OCI-LY7 (cell line): ENCODE results near the gene AATK. TPM values are rescaled to one million over a fixed set of nuclear protein-coding genes. Genes with fewer than 3 reads are reported as not detected.

Experiments
- BruUV-seq: library from RNA; stranded (reverse); fragments of 400-500 nt; replicated peaks from 2 replicates; lab custom pipeline; 2021; lab: Mats Ljungman, UMichigan
- CTCF ChIA-PET: fragments of 300-600 bp; sonication (Branson Sonifier 250); formaldehyde crosslinking; loops from one replicate; lab custom pipeline; 2022; ENCODE audit warnings: antibody characterized with exemption; ENCODE audit not compliant: unreplicated experiment; lab: Charles Lee
- POLR2A ChIA-PET: fragments of 300-600 bp; sonication (Branson Sonifier 250); formaldehyde crosslinking; loops from one replicate; lab custom pipeline; 2022; ENCODE audit warnings: antibody characterized with exemption; lab: Charles Lee
- DNase-seq: peaks from one replicate; pipeline ENCODE4 v3.0.0-alpha.2; 2015; ENCODE audit warnings: low spot score
- H2AFZ ChIP-seq: fragments of 200-600 bp; sonication (generic), shearing (Covaris generic); 2 replicates; pipeline ENCODE4 v1.6.1; 2014; ENCODE audit warnings: mild to moderate bottlenecking, antibody characterized with exemption, low read length, moderate library complexity
- H3K27ac ChIP-seq: fragments of 200-600 bp; sonication (generic); 2 replicates; pipeline ENCODE4 v1.5.1; 2014; ENCODE audit warnings: mixed run types, low read depth, mild to moderate bottlenecking, moderate library complexity, low read length, inconsistent platforms; ENCODE audit not compliant: poor library complexity, severe bottlenecking
- H3K36me3 ChIP-seq: fragments of 200-600 bp; sonication (generic); 2 replicates; pipeline ENCODE4 v1.6.1; 2014; ENCODE audit warnings: mild to moderate bottlenecking, antibody characterized with exemption, low read length, moderate library complexity, mixed read lengths; ENCODE audit not compliant: insufficient read depth
- H3K4me1 ChIP-seq: fragments of 200-600 bp; sonication (generic); 2 replicates; pipeline ENCODE4 v1.5.1; 2014; ENCODE audit warnings: mild to moderate bottlenecking, low read length; ENCODE audit not compliant: insufficient read depth, poor library complexity, severe bottlenecking
- H3K4me2 ChIP-seq: fragments of 200-600 bp; sonication (generic); 2 replicates; pipeline ENCODE4 v1.6.1; 2014; ENCODE audit warnings: mild to moderate bottlenecking, low read length
- H3K4me3 ChIP-seq: fragments of 200-600 bp; sonication (generic); 2 replicates; pipeline ENCODE4 v1.5.1; 2014; ENCODE audit warnings: mild to moderate bottlenecking, low read depth, low read length; ENCODE audit not compliant: poor library complexity, severe bottlenecking
- H3K79me2 ChIP-seq: fragments of 200-600 bp; sonication (generic); 2 replicates; pipeline ENCODE4 v1.6.1; 2016; ENCODE audit warnings: low read depth, mild to moderate bottlenecking, low read length, moderate library complexity, mixed read lengths; ENCODE audit not compliant: insufficient read depth
- H3K9me2 ChIP-seq: fragments of 200-600 bp; sonication (generic); 2 replicates; pipeline ENCODE4 v1.6.1; 2016; ENCODE audit warnings: mild to moderate bottlenecking, low read length, mixed read lengths; ENCODE audit not compliant: insufficient read depth
- H3K9me3 ChIP-seq: fragments of 200-600 bp; sonication (generic); 2 replicates; pipeline ENCODE4 v1.6.1; 2014; ENCODE audit warnings: mild to moderate bottlenecking, mixed run types, low read length, mixed read lengths
- H4K20me1 ChIP-seq: fragments of 200-600 bp; sonication (generic); 2 replicates; pipeline ENCODE4 v1.6.1; 2014; ENCODE audit warnings: mild to moderate bottlenecking, antibody characterized with exemption, low read length, moderate library complexity, mixed read lengths; ENCODE audit not compliant: insufficient read depth
- EZH2phosphoT487 ChIP-seq: fragments of 200-600 bp; sonication (generic); IDR thresholded peaks from 2 replicates; pipeline ENCODE4 v1.6.1; 2018; ENCODE audit warnings: low read depth, borderline replicate concordance, mild to moderate bottlenecking, mixed run types, antibody characterized with exemption, low read length, moderate library complexity, mixed read lengths
- intact Hi-C: fragments of 100-400 bp; cut with micrococcal nuclease; formaldehyde crosslinking; loops from one replicate; pipeline ENCODE4 v1.10.0; 2022; ENCODE audit not compliant: unreplicated experiment
- total RNA-seq, 2 experiments: library from RNA; depleted of rRNA in 1 of 2; stranded (reverse); fragments of >200 nt in 1 of 2; shearing (Covaris generic) in 1 of 2; gene quantifications; 2 replicates each; pipeline ENCODE4 v1.2.3, GENCODE V29; 2014 to 2022
- TF ChIP-seq, protein P1 (sequence below): fragments of 200-600 bp; sonication (generic); conservative IDR thresholded peaks from 2 replicates; pipeline ENCODE4 v1.5.1; 2014; ENCODE audit warnings: mild to moderate bottlenecking, antibody characterized with exemption, low read length, moderate library complexity, mixed read lengths

Gene AATK
- total RNA-seq, 2 experiments from 2014 or later, result 0.03 TPM; not detected in 1

- Histone ChIP-seq H3K4me2 (no peak overlapping the region), H3K79me2 (no peaks in the 10 kb centered on the region), H3K27ac (no peak overlapping the region), H3K4me3 (no peak overlapping the region), H3K36me3 (no peaks in the 10 kb centered on the region), H3K9me2 (no peaks in the 10 kb centered on the region), H3K4me1 (no peaks in the 10 kb centered on the region), H3K9me3 (no peaks in the 10 kb centered on the region), H4K20me1 (no peaks in the 10 kb centered on the region; the same call in 1 of the 2 replicates), H2AFZ (no peak overlapping the region)
- CTCF ChIA-PET, result no interaction called here
- no peak for TF ChIP-seq EZH2phosphoT487
- TF ChIP-seq, protein P1, sequence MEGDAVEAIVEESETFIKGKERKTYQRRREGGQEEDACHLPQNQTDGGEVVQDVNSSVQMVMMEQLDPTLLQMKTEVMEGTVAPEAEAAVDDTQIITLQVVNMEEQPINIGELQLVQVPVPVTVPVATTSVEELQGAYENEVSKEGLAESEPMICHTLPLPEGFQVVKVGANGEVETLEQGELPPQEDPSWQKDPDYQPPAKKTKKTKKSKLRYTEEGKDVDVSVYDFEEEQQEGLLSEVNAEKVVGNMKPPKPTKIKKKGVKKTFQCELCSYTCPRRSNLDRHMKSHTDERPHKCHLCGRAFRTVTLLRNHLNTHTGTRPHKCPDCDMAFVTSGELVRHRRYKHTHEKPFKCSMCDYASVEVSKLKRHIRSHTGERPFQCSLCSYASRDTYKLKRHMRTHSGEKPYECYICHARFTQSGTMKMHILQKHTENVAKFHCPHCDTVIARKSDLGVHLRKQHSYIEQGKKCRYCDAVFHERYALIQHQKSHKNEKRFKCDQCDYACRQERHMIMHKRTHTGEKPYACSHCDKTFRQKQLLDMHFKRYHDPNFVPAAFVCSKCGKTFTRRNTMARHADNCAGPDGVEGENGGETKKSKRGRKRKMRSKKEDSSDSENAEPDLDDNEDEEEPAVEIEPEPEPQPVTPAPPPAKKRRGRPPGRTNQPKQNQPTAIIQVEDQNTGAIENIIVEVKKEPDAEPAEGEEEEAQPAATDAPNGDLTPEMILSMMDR, result no peak
- no TSS peak for BruUV-seq
- DNase-seq, result no peak
- intact Hi-C loops, result no loop called here
- POLR2A ChIA-PET, result no interaction called here
Observed at GRCh38 chr17:81126281-81127132, 39.5 kb downstream of the AATK start.

DNA sequence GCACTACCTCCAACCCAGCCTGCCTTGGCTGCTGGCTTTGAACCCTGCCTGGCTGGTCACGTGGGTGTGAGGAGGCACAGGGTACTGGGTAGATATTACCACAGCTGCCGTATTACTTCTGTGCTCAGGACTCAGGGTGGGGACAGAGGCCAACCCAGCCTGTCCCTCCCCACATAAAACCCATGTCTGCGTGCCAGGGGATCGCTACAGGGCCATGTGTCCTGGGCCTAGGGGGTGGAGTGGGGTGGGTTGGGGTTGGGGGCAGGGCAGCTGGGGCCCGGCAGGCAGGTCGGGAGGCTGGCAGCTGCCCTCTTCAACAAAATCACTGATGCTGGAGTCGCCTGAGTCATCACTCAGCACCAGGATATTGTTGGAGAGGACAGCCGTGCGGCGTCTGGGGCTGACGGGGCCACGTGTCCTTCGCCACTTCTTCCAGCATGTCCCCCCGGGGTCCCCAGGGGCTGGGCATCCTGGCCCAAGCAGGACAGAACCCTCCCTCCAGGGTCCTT, 40.4 kb downstream of the AATK start:
- BruUV-seq, result no TSS peak
- Histone ChIP-seq H3K9me2 (no peaks in the 10 kb centered on the region), H3K36me3 (no peaks in the 10 kb centered on the region), H3K4me1 (no peaks in the 10 kb centered on the region), H2AFZ (no peak overlapping the region), H3K27ac (no peak overlapping the region), H3K9me3 (no peaks in the 10 kb centered on the region), H3K4me3 (no peak overlapping the region), H4K20me1 (no peaks in the 10 kb centered on the region; the same call in 1 of the 2 replicates), H3K4me2 (no peak overlapping the region), H3K79me2 (no peaks in the 10 kb centered on the region)
- intact Hi-C loops, result no loop called here
- DNase-seq, result no peak
- ChIA-PET POLR2A (no interaction called here), CTCF (no interaction called here)
- TF ChIP-seq, protein P1, result no peak
- TF ChIP-seq EZH2phosphoT487, result no peak

DNA sequence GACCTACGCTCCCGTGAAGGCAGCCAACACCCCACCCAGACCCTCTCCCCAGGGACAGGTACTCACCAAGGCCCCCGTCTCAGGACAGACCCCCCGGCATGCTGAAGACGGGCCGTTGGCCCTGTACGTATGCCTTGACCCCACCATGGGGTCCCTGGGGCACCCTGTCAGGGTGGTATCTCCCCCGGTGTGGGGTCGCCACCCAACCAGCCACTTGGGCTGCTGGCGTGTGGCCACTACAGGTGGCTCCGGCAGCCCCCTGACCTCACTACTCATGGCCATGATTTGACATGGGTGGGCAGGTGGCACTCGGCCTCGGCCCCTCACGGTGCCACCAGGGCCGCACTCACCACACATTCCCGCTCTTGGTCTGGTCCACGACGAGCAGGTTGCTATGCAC, 41.6 kb downstream of the AATK start:
- Histone ChIP-seq H3K4me1 (no peaks in the 10 kb centered on the region), H2AFZ (no peak overlapping the region), H3K9me3 (no peaks in the 10 kb centered on the region), H3K36me3 (no peaks in the 10 kb centered on the region), H3K79me2 (no peaks in the 10 kb centered on the region), H3K9me2 (no peaks in the 10 kb centered on the region), H3K4me2 (no peak overlapping the region), H4K20me1 (no peaks in the 10 kb centered on the region; the same call in 1 of the 2 replicates), H3K4me3 (no peak overlapping the region), H3K27ac (no peak overlapping the region)
- no peak for TF ChIP-seq EZH2phosphoT487
- TF ChIP-seq, protein P1, result no peak
- no TSS peak for BruUV-seq
- CTCF ChIA-PET, result no interaction called here
- DNase-seq, result no peak
- POLR2A ChIA-PET, result no interaction called here
- intact Hi-C loops, result no loop called here
